Heart right ventricle (tissue), 16 donors: Measurements from ENCODE around the gene LURAP1L. TPM values are rescaled to one million over a fixed set of nuclear protein-coding genes. Genes with fewer than 3 reads are reported as not detected.

Experiments used
- ATAC-seq, 8 donors: fragments of 200-7000 bp; cut with Tn5 transposase; one replicate each; pipeline ENCODE4 v1.9.1; 2020; ENCODE audit warnings: mild to moderate bottlenecking in 8 of 8, moderate library complexity in 8 of 8, moderate number of reproducible peaks in 1 of 8
- DNase-seq, 2 donors: peaks; one replicate each; pipeline ENCODE4 v3.0.0-alpha.2; 2020
- H3K27ac ChIP-seq, 10 donors: fragments of 200-600 bp; sonication (generic) in 2 of 10; one replicate each; pipeline versions ENCODE4 v1.5.0 to v1.8.0; 2020 to 2022; ENCODE audit warnings: mild to moderate bottlenecking in 3 of 10
- H3K27me3 ChIP-seq, 7 donors: fragments of 200-600 bp; one replicate each; pipeline ENCODE4 v1.8.0; 2021 to 2022; ENCODE audit warnings: mild to moderate bottlenecking in 2 of 7
- H3K36me3 ChIP-seq, 9 donors: fragments of 200-600 bp; sonication (generic) in 1 of 9; one replicate each; pipeline versions ENCODE4 v1.5.0 to v1.8.0; 2020 to 2022; ENCODE audit warnings: mild to moderate bottlenecking in 2 of 9
- H3K4me1 ChIP-seq, 9 donors: fragments of 200-600 bp; sonication (generic) in 1 of 9; one replicate each; pipeline versions ENCODE4 v1.5.0 to v1.8.0; 2020 to 2022; ENCODE audit warnings: mild to moderate bottlenecking in 4 of 9
- H3K4me3 ChIP-seq, 10 donors: fragments of 200-600 bp; sonication (generic) in 2 of 10; one replicate each; pipeline versions ENCODE4 v1.5.0 to v1.8.0; 2020 to 2022; ENCODE audit warnings: mild to moderate bottlenecking in 7 of 10, moderate library complexity in 2 of 10
- H3K9me3 ChIP-seq, 11 donors: fragments of 200-600 bp in 10 of 11; sonication (generic) in 2 of 11; one replicate each; pipeline versions ENCODE4 v1.5.0 to v1.8.0; 2013 to 2022; ENCODE audit warnings: mild to moderate bottlenecking in 2 of 11, control low read depth in 1 of 11, moderate library complexity in 1 of 11
- CTCF ChIP-seq, 9 donors: fragments of 200-600 bp; sonication (generic) in 2 of 9; IDR thresholded peaks; one replicate each; pipeline versions ENCODE4 v1.5.0 to v1.8.0; 2021 to 2022; ENCODE audit warnings: antibody characterized with exemption in 9 of 9, mild to moderate bottlenecking in 5 of 9, moderate library complexity in 1 of 9
- WGBS, 2 donors: extraction: QIAGEN DNeasy Blood & Tissue Kit; methylation state at CpG; one replicate each; pipeline ENCODE4 v1.1.7; 2013; ENCODE audit warnings: inconsistent platforms in 1 of 2; 5-methylcytosine and 5-hydroxymethylcytosine counted together
- intact Hi-C, 10 donors: fragments of 100-400 bp; cut with DNase I; formaldehyde crosslinking; loops; one replicate each; pipeline versions ENCODE4 v1.11.1 to v1.14.2; 2022
- polyA plus RNA-seq, 2 donors: library from polyadenylated mRNA; stranded (reverse); fragments of 200-250 nt; gene quantifications; one replicate each; pipeline ENCODE4 v1.2.3, GENCODE V29; 2013
- total RNA-seq, 10 donors: library from RNA; stranded (reverse); fragmentation: NEBNext Ultra II Directional in 3 of 10; extraction: Animal tissue kit (Norgen Biotek cat#: 25700) in 3 of 10; gene quantifications; one replicate each; pipeline versions ENCODE4 v1.2.1 to v1.2.4, GENCODE V29; 2021 to 2023
- donor health status: Arrhythmogenic right ventricular cardiomyopathy.
- donor health status: ischemic (EF 13 %, LVEDD 7.1; RV severe dilation, severe dysfunction).
- donor health status: healthy with polysubstance abuse.
- donor health status: DM: no; HTN: yes; CAD: no.
- donor health status: DM: no; HTN: no; CAD: no.
- donor health status: ischemic (EF 25% LVEDD 6.9; RV normal size, moderate dysfunction).
- donor health status: ischemic (EF 25% LVEDD 5.7; RV mildly dilated, moderate dysfunction).
- donor health status: healthy.
- donor health status: DM: yes; HTN: yes; CAD: no.
- donor health status: Ischemic cardiomyopathy.
- donor health status: ischemic (EF 35%, LVEDD 5.7; RV mildly dilated, moderate dysfunction).
- donor health status: nonischemic (EF 11% LVEDD 7.7; RV severe dilation, severe dysfunction).
- donor health status: DM: yes; HTN: yes; CAD: no.
- donor health status: PGD.
- donor health status: ischemic (EF 29% LVEDD 5.4; RV normal size, mild dysfunction).
- donor health status: nonischemic (EF 23%, LVEDD 6.1; RV moderate dilation, normal function).

Gene LURAP1L
- total and polyA plus RNA-seq, 12 donors = 1.2 to 4.6 (median 2.2) TPM

- 94 to 95% methylated on average over 2 of the region's 2 CpGs for WGBS, 2 donors
- no peak overlapping the region for H3K4me3 ChIP-seq
- no peaks in the 10 kb centered on the region for H3K27me3 ChIP-seq
- DNase-seq (no peak), ATAC-seq (no peak)
- no peaks in the 10 kb centered on the region for H3K36me3 ChIP-seq
- peaks cover 0 to 21% (median 0%) of the 10 kb centered on the region in 9 donors for H3K4me1 ChIP-seq
- H3K9me3 ChIP-seq = no peaks in the 10 kb centered on the region
- intact Hi-C loops = no loop called here
- H3K27ac ChIP-seq = peak overlapping the region in 1 of 10 donors; percentile 18
- TF ChIP-seq CTCF (IDR thresholded peaks at IDR 0.05) = no peak
Measured at GRCh38 chr9:12801187-12801586, 26.4 kb downstream of the LURAP1L start.

GRCh38 chr9:12801663-12802062 is 26.8 kb downstream of the LURAP1L start:
- ATAC-seq = no peak
- no peak for DNase-seq
- Histone ChIP-seq H3K27ac (peak overlapping the region in 1 of 10 donors; percentile 18), H3K4me3 (no peak overlapping the region), H3K9me3 (no peaks in the 10 kb centered on the region), H3K36me3 (no peaks in the 10 kb centered on the region), H3K4me1 (peaks cover 0 to 16% (median 0%) of the 10 kb centered on the region in 9 donors), H3K27me3 (no peaks in the 10 kb centered on the region)
- TF ChIP-seq CTCF (IDR thresholded peaks at IDR 0.05) = no peak
- intact Hi-C loops = no loop called here

GRCh38 chr9:12802093-12802492 is 27.3 kb downstream of the LURAP1L start:
- no peak overlapping the region for H3K4me3 ChIP-seq
- TF ChIP-seq CTCF (IDR thresholded peaks at IDR 0.05) = no peak
- intact Hi-C loops = no loop called here
- H3K9me3 ChIP-seq = no peaks in the 10 kb centered on the region
- peaks cover 0 to 12% (median 0%) of the 10 kb centered on the region in 9 donors for H3K4me1 ChIP-seq
- H3K27ac ChIP-seq = peak overlapping the region in 1 of 10 donors; percentile 18
- 67 to 75% methylated on average over 1 of the region's 1 CpG for WGBS, 2 donors
- DNase-seq = no peak
- no peaks in the 10 kb centered on the region for H3K27me3 ChIP-seq
- no peaks in the 10 kb centered on the region for H3K36me3 ChIP-seq
- no peak for ATAC-seq

- Histone ChIP-seq H3K27ac (no peak overlapping the region), H3K9me3 (peaks cover 0 to 2% (median 0%) of the 10 kb centered on the region in 11 donors), H3K4me1 (peaks cover 0 to 23% (median 6%) of the 10 kb centered on the region in 9 donors), H3K36me3 (no peaks in the 10 kb centered on the region), H3K4me3 (no peak overlapping the region), H3K27me3 (no peaks in the 10 kb centered on the region)
- intact Hi-C loops = no loop called here
- no peak for ATAC-seq
- no peak for TF ChIP-seq CTCF (IDR thresholded peaks at IDR 0.05)
- no peak for DNase-seq
- 97% methylated on average over 1 of the region's 1 CpG for WGBS, 2 donors
Measured at GRCh38 chr9:12808569-12808968, 33.7 kb downstream of the LURAP1L start.
